ENCODE data around the gene AP3B2. TPM values are rescaled to one million over a fixed set of nuclear protein-coding genes. Genes with fewer than 3 reads are reported as not detected.
"Not testable (repeated sequence)": the region's sequence is repeated elsewhere in the genome, so short reads cannot be mapped to it uniquely, and the experiment has no call there.

Gene AP3B2
- polyA plus RNA-seq, 12 donors, result 0.20 to 2.6 (median 0.36) TPM; not detected in 2

GRCh38 chr15:82649226-82649999 lies 60.3 kb downstream of the AP3B2 start:
- no peak for DNase-seq

DNA sequence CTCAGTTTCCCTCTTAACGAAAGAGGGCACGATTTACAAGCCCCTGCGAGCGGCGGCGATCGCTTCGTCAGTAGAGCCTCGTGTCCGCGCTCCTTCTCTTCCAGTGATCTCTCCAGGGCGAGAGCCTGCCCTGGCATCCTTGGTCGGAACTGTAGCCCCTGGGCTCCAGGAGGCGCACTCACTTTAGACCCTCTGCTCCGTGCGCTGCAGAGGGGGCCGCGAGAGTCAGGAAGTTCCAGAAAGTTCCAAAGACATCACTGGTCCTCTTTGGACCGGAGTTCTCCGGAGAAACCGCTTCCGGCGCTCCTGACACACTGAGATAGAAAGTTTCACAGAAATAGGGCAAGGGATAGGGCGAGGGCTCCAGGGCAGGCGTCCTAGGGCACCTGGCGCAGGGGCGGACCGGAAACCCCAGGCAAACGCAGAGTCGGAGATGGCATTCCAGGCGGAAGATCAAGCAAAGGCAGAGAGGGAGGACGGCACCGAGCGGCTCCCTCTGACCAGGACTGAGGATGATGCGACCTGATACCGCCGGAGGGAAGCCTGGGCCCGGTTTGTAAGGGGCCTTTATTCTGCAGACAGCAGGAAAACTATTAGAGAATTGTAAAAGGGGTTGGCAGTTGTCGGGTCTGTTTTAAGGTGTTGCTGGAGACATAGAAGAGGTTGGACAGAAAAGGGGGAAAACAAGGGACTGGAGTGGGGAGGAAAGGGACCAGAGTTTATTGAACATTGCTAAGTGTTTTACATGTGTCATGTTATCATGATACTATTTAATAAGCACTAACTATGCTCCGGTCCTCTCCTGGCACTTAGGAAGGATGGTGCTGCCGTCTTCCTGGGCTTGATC lies 61.2 kb downstream of the AP3B2 start:
- DNase-seq, result no peak

DNA sequence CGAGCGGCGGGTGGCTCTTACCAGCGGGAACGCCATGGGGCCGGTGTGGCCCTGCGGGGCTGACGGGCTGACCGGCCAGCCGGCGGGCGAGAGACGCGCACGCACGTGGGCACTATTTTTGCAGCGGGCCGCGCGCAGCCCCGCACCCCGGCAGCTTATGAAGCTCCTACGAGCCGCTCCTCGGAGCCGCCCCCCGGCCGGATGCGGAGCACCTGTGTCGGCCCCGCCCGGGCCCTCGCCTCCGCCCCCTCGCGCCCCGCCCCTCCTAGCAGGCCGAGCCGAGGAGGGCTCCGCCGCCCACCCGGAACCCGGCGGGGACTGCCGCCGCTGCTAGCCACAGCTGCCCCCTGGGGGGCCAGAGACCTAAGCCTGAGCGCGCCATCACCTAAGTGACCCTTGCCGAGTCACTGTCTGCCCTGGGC lies 61.8 kb downstream of the AP3B2 start:
- no peak for DNase-seq

- no peak for DNase-seq
Measured at GRCh38 chr15:82647045-82647834, 62.4 kb downstream of the AP3B2 start, which contains the start of gene CPEB1. Gene CPEB1 (minus strand): TSS chr15:82647363. CDS start chr15:82628459, 18,904 bp downstream.

DNA sequence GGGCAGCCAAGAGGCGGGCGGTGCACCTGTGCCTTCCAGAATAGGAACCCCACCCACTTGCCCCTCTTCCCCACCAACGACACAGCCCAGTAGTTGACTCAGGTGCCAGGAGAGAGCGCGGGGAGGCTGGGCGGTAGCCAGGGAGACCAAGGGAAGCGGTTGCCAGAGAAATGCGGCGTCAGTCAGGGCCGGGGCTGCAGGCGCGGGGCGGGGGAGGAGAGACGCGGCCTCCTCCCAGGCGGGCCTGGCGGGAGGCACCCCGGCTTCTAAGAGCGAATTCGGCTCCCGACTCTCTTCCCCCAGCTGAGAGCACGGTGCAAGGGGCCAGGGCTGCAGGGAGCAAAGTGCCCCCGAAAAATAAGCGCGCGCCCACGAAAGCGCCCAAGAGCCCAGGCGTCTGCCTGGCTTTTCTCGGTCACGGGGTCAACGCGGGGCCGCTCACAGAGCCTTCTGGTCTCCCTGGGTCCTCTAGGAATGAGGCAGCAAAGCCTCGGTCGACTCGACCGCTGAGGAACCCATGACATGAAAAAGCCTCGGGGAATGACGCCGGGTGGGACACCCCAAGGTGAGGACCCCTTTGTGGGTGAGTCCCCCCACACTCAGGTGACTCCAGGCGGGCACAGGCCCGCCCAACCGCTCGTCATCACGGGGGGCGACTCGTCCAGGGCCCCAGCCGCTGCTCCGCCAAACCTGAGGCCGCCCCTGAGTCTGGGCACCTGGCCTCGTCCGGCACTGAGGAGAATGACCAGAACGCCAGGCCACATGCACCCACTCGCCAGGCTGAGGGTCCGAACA lies 63.2 kb downstream of the AP3B2 start:
- DNase-seq, result no peak

GRCh38 chr15:82644967-82645852 lies 64.5 kb downstream of the AP3B2 start:
- not testable (repeated sequence) for DNase-seq

GRCh38 chr15:82643992-82644391 lies 65.7 kb downstream of the AP3B2 start:
- DNase-seq, result no peak

DNA sequence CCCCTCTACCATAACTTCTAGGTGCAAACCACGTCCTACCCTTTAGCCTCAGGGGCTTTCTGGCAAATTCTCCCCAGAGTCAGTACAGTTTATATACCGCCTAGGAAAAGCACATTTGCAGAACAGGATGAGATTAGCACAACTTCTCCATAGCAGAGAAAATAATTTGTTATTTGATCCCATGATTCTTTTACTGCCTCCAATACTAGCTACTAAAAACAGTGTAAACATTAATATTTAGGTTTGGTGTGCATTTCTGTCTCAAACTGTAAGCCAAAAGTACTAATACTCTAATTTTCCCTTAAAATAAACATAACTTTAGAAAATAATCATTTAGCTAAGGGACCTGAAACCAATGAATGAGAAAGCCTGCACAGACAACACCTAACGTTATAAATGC lies 67.0 kb downstream of the AP3B2 start:
- DNase-seq, result no peak

DNA sequence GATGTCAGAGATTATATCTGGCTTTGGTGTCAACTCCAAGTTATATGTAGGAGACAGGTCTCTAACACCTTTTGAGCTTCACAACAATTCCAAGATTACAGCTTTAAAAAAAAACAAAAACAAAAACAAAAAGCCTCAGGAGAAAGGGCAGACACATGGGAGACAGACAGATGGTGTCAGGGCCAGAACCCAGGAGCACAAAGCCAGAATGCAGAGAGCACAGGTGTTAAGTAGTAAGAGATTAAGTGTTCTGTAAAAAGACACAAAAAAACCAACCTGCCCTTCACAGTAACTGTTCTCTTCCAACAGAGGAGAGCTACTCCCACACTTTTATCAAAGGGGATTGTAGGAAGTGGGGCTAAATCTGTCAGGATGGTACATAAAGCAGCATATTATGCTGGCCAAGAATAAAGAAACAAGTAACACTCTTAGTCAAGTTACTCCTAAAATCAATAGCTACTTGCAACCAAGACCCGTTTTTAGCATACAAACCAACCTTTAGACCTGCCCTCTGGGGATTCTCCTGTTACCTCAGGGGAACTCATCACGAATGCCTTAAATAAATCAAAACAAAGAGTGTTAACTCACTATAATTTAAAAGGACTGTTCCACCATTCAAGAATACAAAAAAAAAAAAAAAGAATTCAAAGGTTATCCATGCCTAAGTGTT lies 68.4 kb downstream of the AP3B2 start:
- DNase-seq, result no peak

DNA sequence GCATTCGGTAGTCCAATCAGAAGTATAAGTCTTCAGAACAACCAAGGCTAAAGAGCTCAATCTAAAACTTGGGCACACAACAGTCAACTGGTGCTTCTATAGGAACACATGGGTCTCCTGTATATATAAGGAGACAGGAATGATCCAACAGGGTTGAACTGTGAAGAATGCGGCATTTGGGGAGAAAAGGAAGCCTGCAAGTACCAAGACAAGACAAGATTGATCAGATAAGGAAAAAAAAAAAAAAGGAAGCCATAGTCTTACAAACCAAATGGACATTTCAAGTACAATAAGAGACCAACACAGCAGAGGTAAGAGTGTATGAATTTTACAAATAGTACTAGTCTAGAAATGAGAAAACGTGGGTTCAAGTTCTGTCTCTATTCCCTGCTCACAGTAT lies 69.0 kb downstream of the AP3B2 start:
- DNase-seq, result no peak

GRCh38 chr15:82635798-82636197 lies 73.9 kb downstream of the AP3B2 start:
- no peak for DNase-seq

DNA sequence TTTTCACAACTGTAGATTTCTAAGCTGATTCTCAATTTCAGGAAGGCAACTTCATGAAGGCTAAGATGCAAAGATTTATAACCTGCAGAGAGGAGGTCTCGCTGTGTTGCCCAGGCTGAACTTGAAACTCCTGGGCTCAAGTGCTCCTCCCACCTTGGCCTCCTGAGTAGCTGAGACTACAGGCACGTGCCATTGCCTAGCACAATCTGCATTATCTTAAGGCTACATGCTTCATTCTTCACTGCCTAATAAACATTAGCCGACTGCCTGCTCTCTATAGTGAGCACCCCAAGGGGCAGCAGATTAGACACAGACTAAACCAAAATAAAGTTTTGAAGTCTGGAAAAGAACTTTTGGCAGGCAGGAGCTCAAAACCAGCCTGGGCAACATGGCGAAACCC lies 79.6 kb downstream of the AP3B2 start:
- DNase-seq, result no peak

DNA sequence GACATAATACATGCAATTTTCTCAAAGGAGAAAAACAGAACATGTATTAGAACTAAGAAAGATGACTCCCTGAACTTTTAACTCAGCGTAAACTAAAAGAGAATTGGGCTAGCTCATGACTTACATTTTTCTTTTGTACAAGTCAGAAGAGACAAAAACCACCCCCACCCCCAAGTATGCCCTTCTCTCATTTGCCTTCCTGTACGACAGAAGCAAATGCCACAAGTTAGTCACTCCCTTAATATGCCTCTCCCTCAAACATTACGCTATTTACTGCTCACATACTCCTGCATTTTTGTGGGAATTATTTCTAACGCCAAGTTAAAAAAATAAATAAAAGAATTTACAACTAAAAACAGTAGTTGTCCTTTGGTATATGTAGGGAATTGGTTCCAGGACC lies 84.5 kb downstream of the AP3B2 start:
- DNase-seq, result no peak

DNA sequence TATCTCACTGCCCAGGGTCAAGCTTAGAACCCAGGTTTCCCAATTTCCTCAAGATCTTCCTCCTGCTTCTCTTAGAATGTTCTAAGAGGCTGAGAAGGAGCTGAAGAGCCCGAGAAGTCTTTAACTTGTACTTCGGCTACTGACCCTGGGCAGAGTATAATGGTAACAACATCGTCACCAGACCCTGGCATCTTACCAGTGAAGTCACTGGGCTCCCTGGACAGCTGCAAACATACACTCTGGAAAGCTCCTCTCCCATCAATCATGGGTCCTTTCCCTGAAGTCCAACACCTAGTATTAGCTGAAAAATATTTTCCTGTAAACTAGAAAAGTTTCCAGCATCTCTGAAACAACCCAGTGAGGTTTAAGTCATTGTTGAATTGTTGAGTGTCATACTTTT lies 85.2 kb downstream of the AP3B2 start:
- DNase-seq, result no peak

DNA sequence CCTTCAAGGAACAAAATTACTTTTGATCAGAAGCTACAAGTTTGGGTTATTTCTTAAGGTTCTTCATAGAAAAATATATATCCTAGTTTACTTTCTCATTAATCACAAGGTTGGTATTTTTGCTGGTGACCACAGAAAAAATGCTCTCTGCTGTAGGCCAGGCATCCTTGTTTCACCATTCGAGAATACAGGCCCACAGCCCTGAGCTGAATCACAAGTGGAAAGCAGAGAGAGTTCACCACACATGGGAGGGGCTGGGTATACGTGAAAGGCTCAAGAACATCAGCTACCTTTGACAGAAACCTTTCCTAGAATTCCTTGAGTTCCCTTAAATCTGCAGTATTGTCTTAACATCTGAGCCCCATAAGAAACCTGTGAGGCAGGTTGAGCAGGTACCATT lies 85.7 kb downstream of the AP3B2 start:
- no peak for DNase-seq

- DNase-seq, result no peak
Measured at GRCh38 chr15:82621970-82622369, 87.7 kb downstream of the AP3B2 start.

DNA sequence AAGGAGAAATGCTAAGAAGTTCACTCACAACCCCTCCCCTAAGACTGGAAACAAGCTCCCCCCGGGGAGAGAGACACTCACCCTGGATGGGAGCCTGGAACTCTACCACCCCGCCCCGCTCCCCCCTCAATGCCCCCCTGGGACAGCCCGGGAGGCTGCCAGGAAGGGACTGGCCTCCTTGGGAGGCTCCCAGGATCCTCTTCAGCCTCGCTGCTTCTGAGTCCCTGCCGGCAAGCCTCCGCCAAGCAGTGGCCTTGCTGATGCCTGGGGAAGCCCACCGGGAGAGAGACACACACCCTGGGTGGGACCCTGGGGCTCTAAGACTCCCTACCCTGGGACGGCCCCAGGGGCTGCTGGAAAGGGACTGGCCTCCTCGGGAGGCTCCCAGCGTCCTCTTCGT lies 95.9 kb downstream of the AP3B2 start:
- no peak for DNase-seq

GRCh38 chr15:82611348-82611747 lies 98.3 kb downstream of the AP3B2 start:
- DNase-seq, result no peak

Data from muscle of arm (tissue), 12 donors.